GM11168 (cell line): ENCODE data around the gene REXO1.
"Not testable (repeated sequence)": the region's sequence is repeated elsewhere in the genome, so short reads cannot be mapped to it uniquely, and the experiment has no call there.

ENCODE experiments used
- in situ Hi-C: fragments of 300-500 bp; cut with MboI; formaldehyde crosslinking; loops from one replicate; pipeline ENCODE4 v1.12.0; 2022; ENCODE audit warnings: low sequenced_read_pairs; ENCODE audit not compliant: unreplicated experiment

Gene REXO1

DNA sequence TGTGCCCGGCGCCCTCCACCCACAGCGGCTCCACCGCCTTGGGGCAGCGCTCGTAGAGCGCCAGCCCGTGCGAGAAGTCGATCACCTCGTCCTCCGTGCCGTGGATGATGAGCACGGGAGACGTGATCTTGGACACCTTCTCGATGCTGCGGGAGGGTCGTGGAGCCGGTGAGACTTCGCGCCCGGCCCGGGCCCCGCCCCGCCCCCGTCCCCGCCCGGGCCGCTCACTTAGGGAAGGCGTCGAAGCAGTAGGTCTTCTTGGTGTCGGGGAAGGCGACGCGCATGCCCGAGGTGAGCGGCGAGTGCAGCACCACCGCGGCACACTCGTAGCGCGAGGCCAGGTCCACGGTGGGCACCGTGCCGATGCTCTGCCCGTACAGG is 29.0 kb upstream of the REXO1 start:
- in situ Hi-C loops, result not testable (repeated sequence)

DNA sequence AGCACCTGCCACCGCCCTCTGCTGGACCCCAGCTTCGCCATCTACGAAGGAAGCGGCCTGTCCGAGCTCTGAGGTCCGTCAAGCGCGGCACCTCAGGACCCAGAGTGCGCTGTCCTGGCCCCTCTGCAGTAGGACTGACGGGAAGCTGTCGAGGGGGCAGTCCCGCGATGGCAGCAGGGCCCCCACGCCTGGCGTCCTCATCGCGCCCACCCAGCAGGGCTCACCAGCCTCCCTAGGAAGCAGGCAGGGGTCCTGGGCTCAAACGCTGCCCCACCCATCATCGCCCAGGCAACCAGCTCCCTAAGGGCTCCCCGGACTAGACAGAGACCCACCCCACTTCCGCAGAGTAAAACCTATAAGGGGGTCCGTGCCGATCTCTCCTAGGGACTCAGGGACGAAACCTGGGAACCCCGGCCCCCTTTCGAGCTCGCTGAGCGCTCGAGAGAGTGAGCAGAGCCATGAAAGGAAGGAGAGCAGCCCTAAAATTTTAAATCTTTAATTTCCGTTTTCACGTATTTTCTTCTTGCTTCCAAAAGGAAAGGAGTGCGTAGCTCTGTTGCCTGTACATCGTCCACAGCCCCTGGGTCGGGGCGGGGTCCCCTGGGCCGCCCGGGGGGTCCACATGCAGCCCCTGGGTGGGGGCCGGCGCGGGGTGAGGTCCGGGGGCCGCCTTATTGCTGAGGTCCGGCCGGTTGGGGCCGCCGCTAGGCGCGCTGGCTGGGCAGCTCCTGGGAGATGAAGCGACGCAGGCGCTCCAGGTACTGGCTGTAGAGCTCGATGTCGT is 28.4 kb upstream of the REXO1 start:
- in situ Hi-C loops, result not testable (repeated sequence)

DNA sequence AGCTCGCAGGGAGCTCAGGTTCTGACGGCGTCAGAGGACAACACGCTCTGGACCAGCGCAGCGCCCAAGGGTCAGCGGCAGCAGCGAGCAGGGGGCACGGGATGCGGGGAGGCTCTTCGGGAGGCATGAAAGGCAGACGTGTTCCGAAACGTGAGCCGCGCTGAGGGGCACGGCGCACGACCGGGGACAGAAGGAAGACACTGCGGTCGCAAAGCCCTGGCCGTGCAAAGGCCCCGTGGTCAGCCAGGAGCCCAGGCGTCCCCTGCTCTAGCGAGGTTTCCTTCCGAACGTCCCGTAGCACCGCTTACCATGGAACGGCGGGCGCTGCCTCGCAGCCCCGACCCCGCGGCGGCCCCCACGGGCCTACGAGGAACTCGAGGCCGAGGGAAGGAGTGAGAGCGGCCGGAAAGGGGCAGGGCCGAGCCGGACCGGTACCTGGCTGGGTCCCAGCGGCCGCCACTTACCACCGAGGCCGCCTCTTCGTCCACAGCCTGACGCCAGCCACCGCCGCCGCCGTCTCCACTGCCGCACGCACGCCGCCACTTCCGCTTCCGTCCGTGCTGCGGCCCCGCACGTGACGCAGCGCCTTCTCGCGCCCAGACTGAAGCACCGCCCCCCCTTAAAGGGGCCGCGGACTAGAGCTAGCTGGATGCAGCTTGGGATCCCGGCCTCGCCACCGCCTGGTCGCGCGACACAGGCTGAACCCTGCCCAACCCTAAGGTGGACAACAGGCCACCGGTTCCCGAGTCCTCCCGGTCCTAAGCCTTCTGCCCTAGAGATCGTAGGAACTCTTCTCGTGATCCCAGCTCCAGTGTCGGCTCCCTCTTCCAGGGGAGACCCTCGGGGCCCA is 27.6 kb upstream of the REXO1 start:
- in situ Hi-C loops, result no loop called here

DNA sequence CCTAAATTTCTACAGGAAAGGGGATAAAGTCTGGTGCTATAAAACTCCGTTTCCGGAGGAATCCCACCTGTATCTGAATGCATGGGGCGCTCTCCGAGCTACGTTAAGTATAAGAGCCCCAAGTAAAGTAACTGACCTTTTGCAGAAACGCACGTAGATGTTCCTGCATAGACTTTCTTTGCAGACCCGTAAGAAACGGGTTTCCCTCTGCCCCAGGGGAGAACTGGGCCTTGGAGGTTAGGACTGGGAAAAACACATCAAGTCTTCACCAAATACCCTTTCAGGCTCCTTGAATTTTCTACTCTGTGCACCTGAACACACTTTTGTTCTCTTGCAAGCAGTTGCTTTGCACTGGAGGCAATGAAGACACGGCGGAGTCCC is 27.0 kb upstream of the REXO1 start:
- in situ Hi-C loops, result not testable (repeated sequence)

DNA sequence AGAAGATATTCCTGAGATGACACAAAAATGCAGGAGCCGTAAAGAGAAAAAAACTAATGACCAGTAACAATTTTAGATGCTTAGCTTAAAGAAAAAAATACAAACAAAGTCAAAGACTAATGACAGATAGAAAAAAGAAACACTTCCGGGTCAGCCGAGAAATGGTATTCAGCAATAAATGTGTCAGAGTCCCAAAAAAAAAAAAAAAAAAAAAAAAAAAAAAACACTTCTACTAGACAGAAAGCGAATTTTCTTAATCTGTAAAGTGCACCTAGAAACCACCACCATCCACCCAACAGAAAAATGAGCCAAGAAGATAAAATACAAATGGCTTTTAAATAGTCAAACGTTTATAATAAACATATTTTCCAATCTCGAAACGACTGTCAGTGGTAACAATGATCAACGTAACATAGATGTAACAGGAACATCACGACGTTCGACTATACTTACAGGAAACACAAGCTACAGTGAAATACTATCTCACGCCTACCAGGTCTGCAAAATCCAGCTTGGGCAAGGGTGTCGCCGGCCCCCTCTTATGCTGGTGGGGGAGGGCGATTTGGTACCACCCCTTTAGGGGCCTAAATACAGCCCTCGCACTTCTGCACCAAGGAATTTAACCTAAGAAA is 26.4 kb upstream of the REXO1 start:
- in situ Hi-C loops, result no loop called here

DNA sequence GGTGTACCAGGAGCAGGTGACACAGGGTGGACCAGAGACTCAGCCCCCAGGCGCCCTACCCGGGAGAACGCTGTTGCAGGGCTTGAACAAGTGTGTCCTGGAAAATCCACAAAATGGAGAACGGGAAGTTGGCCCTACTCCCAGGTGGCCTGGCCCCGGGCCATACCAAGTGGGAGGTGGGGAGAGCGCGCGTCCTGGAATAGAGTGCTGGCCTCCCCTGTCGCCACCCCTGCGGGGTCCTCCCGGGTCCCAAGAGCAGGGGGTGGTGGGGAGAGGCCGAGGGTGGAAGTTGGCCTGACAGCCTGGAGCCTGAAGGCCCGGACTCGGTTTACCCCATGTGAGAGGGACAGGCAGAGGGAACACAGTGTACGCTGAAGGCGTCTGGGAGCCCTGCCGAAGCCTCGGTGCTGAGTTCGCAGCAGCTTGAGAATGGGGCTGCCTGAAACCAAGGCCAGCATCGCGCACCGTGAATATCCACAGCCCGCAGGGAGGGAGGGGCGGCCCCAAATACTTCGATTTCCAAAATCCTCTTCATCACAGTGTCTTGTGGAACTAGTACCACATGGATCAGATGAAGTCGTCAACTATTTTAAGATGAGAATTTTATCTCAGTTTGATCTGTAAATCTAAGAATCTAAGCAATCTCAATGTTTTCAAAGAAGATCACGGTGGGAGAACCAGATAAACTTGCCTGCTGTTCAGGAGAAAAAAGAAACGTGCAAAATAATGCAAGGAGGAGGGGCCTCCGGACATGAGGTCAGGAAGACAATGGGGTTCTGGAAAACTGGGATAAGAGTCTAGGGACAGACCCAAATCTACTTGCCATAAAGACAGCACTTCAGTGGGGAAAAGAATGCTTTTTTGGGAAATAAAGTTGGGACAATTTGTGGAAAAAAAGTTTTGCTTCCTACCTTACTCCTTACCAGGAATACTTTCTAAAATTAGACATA is 25.5 kb upstream of the REXO1 start:
- in situ Hi-C loops, result no loop called here

DNA sequence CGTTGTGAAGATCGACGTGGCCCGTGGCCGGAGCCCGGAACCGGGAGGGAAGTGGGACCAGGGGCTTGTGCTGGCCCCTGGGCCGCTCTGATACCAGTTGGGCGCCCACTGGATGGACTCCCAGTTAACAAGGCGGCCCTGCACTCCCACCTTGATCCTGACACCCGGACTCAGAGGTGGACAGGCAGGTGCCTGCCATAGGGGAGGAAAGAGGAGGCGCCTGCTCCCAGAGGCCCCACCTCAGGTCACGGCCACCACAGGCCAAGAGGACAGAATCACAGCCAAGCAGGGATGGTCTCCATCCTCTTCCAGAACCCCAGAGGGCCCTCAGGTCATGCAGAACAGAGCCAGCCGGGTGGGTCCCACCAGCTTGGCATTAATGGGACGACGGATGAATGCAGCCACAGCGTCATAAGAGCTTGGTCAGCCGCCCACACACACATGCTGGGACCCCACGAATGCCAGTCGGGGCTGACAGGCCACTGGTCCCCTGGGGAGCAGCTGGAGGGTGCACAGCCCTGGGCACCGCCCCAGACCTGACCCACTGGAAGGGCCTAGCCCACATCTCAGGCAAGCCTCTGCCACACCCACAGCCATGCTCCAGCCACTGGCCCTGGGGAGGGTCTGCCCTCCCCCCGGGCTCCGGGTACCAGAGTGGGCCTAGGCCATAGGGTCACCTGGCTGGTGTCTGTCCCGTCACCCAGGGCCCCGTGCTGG is 24.7 kb upstream of the REXO1 start:
- in situ Hi-C loops, result no loop called here

DNA sequence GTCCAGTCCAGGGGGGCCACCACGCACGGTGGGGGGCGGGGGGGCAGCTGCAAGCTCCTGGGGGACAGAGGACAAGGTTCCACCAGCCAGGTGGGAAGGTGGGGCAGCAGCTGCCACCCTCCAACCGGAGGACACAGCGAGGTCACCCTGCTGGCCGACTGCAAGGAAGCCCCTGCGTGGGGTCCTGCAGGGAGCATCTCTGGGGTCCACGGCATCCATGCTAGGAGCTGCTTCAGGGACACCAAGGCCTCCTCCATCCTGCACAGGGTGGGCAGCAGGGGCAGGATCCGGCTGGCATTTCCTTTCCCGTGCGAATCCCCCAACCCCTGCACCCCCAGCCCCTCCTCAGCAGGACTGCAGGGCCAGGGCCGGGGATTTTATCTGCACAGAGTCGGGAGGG is 23.3 kb upstream of the REXO1 start:
- in situ Hi-C loops, result no loop called here

DNA sequence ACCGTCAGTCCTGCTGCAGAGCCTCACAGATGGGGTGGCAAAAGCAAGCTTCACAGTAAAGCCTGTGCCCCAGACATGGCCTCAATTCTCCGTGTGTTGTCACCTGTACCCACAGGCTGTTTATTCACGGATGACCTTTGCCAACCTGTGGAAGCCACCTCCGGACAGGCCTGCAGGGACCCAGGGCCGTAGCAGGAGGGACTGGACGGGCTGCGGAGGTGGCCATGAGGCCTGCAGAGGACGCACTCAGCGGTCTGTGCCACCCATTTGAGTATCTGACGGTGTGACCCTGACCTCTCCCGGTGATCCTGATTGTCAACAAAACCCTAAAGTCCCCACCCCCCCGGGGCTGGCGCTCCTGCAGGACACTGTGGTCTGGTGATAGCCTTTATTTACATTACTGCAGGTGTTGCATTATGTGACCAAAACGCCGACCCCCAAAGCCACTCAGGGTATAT is 22.9 kb upstream of the REXO1 start:
- in situ Hi-C loops, result no loop called here

DNA sequence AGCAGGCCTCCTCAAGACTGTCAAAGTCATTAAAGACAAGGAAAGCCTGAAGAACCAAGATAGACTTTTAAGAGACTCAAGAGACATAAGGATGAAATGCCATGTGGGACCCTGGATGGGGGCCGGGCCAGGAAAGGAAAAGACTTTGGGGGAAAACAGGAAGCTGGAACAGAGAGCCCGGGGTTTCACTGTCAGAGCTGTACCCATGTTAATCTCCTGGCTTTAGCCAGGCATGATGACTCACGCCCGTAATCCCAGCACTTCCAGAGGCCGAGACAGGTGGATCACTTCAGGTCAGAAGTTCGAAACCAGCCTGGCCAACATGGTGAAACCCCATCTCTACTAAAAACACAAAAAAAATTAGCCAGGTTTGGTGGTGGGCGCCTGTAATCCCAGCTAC is 20.7 kb upstream of the REXO1 start:
- in situ Hi-C loops, result no loop called here

DNA sequence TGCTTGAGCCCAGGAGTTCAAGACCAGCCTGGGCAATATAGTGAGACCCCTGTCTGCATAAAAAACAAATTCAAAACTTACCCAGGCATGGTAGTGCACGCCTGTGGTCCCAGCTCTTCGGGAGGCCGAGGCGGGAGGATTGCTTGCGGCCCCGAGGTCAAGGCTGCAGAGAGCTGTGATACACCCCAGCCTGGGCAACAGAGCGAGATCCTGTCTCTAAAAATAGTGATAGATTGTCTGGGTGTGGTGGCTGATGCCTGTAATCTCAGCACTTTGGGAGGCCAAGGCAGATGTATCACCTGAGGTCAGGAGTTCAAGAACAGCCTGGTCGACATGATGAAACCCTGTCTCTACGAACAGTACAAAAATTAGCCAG is 19.1 kb upstream of the REXO1 start:
- in situ Hi-C loops, result no loop called here

DNA sequence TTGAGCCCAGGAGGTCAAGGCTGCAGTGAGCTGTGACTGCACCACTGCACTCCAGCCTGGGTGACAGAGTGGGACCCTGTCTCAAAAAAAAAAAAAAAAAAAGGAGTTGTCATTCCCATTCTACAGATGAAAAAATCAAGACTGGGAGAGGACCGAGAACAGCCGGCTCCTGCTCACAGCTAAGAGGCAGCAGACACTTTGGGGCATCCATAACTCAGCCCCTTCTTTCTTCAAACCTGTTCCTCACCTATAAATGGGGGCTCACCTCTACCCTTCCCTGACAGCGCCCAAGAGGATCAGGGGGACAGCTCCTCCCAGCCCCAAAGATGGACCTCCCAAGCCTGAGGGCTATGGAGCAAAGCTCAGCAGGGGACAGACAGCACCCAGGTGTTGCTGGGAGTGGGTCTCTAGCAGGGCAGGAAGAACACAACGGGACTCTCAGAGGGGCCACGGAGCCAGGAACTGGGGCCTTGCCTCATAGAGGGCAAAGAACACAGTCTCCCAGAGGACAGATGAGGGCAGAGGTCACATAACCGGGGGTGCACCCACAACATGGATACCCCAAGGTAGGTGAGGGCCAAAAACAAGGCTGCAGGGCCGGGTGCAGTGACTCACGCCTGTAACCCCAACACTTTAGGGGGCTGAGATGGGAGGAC is 18.5 kb upstream of the REXO1 start:
- in situ Hi-C loops, result no loop called here

DNA sequence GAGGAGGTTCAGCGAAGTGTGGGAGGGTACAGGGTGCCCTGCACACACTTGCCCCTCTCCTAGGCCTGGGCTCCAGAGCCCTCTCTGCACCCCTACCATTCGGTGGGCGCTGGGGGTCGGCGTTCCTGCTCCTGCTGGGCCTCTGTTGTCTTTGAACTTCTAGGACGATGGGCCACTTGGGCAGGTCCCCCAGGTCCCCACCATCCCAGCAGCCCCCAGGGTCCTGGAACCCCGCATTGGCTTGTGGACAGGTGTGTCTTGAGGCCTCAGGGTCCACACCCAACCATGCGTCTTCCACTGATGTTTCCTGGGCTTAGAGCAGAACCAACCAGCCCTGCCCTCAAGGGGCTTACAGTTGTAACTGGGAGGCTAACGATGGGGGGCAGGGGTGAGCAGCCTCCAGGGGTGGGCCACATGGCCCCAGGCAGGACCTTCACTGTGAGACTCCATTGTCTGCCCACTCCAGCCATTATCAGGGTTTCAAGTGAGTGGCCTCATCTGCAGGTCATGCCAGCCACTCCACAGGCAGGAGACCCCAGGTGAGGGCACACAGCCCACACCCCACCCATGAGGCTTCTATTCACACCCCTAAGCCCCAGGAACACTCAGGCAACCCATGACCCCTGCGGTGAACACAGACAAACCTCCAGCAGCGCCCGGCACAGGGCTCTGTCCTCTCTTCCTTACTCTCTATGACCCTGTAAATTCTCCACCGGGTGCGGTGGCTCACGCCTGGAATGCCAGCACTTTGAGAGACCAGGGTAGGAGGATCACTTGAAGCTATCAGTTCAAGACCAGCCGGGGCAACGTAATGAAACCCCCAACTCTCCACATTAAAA is 17.1 kb upstream of the REXO1 start:
- in situ Hi-C loops, result no loop called here

DNA sequence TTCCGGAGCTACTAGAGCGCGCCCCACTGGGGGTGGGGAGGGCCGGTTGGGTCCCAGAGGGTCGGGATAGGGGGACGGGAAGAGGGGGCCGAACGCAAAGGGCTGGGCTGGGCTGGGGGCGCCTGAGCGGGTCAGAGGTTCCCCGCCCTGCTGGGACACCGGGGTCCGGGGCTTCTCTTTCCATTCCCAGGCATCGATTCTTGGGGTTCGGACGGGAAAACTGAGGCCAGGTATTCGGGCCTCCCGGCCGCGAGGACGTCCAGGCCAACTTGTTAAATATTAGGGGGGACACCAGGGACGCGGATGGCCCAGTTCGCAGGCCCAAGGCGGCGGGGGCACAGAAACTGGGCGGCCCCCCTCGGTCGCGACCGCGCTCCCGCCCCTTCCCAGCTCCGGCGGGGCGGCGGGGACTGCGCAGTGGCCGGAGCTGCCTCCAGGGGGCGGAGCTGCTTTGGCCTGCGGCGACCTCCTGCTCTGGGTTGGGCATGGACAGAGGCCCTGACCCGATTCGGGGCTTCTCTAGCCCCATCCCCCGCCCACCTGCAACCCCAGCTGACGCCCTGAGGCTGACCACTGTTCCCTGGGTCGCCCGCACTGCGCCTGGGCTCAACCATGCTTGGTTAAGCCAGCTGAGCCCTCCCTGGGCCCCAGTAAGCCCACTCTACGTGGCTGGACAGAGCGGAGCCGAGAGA is 16.3 kb upstream of the REXO1 start:
- in situ Hi-C loops, result no loop called here

DNA sequence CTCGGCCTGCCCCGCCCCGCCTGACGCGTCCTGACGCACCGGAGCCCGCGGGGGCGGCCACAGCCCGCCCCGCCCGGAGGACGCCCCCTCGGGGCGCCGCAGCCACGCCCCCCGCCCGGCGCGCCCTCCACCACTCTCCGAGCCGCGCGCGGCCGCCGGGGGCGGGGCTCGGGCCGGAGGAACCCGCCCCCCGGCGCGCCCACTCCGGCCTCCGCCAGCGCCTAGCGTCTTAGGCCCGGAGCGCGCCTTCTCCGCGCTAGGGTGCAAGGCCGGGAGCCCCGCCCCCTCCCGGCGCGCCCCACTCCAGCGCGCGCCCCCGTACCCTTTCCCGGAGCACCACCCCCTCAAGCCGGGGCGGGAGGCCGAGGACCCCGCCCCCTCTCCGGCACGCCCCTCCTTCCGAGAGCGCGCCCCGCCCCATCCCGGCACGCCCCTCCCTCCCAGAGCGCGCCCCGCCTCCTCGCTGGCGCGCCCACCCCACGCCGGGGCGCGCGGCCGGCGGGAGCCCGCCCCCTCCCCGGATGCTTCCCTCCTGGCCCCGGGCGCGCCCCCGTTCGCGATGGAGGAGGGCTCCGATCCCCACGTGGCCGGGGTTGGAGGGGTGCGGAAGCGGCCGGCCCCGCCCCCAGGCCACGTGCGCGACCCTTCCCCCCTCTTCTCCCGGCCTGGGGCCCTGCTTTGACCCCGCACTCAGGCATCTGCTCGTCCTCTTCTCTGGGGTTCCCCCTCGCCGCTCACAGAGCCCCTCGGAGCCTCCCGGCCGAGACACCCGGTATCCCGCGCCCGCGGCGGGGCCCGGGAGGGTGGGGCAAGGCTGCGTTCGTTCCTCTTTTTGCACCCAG is 15.6 kb upstream of the REXO1 start:
- in situ Hi-C loops, result no loop called here

DNA sequence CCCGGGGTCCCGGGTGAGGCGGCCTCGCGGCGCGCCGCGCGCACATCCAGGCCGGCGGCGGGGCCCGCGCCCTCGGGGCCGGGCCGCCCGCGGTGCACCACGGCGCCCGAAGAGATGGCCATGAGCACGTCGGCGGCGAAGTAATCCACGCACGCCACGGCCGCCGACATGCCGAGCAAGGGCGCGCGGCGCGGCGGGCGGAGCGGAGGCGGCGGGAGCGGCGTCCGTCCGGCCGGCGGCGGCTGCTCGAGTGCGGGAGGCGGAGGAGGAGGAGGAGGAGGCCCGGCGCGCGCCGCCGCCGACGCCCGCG is 15.0 kb upstream of the REXO1 start, which contains the start of gene KLF16:
Gene KLF16 (minus strand): TSS at position 252 of the 310 bp plus-strand sequence. CDS start 82 bp downstream, at position 170.
- in situ Hi-C loops, result no loop called here
